Fibroblast of lung (primary cell): ENCODE results near the gene NT5C3A. TPM values are rescaled to one million over a fixed set of nuclear protein-coding genes. Genes with fewer than 3 reads are reported as not detected.
A peak's percentile ranks its signal among the peaks of the same experiment; 100 is the strongest.

Experiments used
- DNase-seq, 2 donors: peaks; one replicate each; pipeline versions ENCODE4 v3.0.0 to v3.0.0-alpha.2; 2010; ENCODE audit warnings: low read depth in 2 of 2
- H2AFZ ChIP-seq: 2 replicates; pipeline ENCODE4 v1.5.1; 2012; ENCODE audit warnings: low read length, control low read depth, inconsistent platforms
- H3K27ac ChIP-seq: 2 replicates; pipeline ENCODE4 v1.5.1; 2011; ENCODE audit warnings: low read length, control low read depth; ENCODE audit not compliant: insufficient read depth
- H3K27me3 ChIP-seq: 2 replicates; pipeline ENCODE4 v1.5.1; 2011; ENCODE audit warnings: mild to moderate bottlenecking, low read length; ENCODE audit not compliant: control insufficient read depth, insufficient read depth
- H3K36me3 ChIP-seq: 2 replicates; pipeline ENCODE4 v1.5.1; 2011; ENCODE audit warnings: low read length; ENCODE audit not compliant: control insufficient read depth, insufficient read depth
- H3K4me1 ChIP-seq: 2 replicates; pipeline ENCODE4 v1.5.1; 2011; ENCODE audit warnings: low read length; ENCODE audit not compliant: control insufficient read depth, insufficient read depth; ENCODE audit errors: extremely low read depth
- H3K4me2 ChIP-seq: 2 replicates; pipeline ENCODE4 v1.5.1; 2011; ENCODE audit warnings: low read length, control low read depth; ENCODE audit not compliant: insufficient read depth; ENCODE audit errors: extremely low read depth
- H3K4me3 ChIP-seq, 4 experiments: fragments of 200-600 bp in 1 of 4; sonication (generic) in 1 of 4; replicated peaks in 1 of 4; 2 replicates each; pipeline ENCODE4 v1.5.1; 2011 to 2016; ENCODE audit warnings: low read length in 4 of 4, low read depth in 3 of 4, mild to moderate bottlenecking in 3 of 4, control low read depth in 2 of 4, inconsistent platforms in 1 of 4, mixed read lengths in 1 of 4; ENCODE audit not compliant: insufficient read depth in 1 of 4; ENCODE audit errors: control extremely low read depth in 1 of 4
- H3K79me2 ChIP-seq: 2 replicates; pipeline ENCODE4 v1.5.1; 2012; ENCODE audit warnings: mild to moderate bottlenecking, low read length, inconsistent platforms; ENCODE audit not compliant: control insufficient read depth, insufficient read depth
- H3K9ac ChIP-seq: 2 replicates; pipeline ENCODE4 v1.5.1; 2011; ENCODE audit warnings: mild to moderate bottlenecking, low read length, control low read depth; ENCODE audit not compliant: insufficient read depth
- H3K9me3 ChIP-seq: 2 replicates; pipeline ENCODE4 v1.5.1; 2012; ENCODE audit warnings: low read depth, low read length; ENCODE audit not compliant: control insufficient read depth, insufficient read depth
- H4K20me1 ChIP-seq: 2 replicates; pipeline ENCODE4 v1.5.1; 2011; ENCODE audit warnings: low read length; ENCODE audit not compliant: control insufficient read depth, insufficient read depth; ENCODE audit errors: extremely low read depth
- EZH2 ChIP-seq: IDR thresholded peaks from 2 replicates; pipeline ENCODE4 v1.5.1; 2012; ENCODE audit warnings: low read length, control low read depth, mild to moderate bottlenecking; ENCODE audit errors: missing control alignments
- polyA plus RNA-seq, 2 donors: library from polyadenylated mRNA; depleted of rRNA in 1 of 2; stranded (reverse) in 1 of 2; unstranded in 1 of 2; fragments of >200 nt; gene quantifications; 2 replicates each; pipeline ENCODE4 v1.2.1, GENCODE V29; 2011 to 2012; ENCODE audit warnings: missing spikeins in 1 of 2
- total RNA-seq: library from RNA; depleted of rRNA; stranded (reverse); fragments of >200 nt; gene quantifications from 2 replicates; pipeline ENCODE4 v1.2.1, GENCODE V29; 2014
- TF ChIP-seq, protein P1 (sequence below), 2 donors: IDR thresholded peaks in 1 of 2; conservative IDR thresholded peaks in 1 of 2; 1 replicate in 1 of 2; 2 replicates in 1 of 2; pipeline ENCODE4 v1.5.1; 2011 to 2012; ENCODE audit warnings: low read length in 2 of 2, control low read depth in 1 of 2, inconsistent platforms in 1 of 2, low read depth in 1 of 2, mild to moderate bottlenecking in 1 of 2

NT5C3A gene
- total and polyA plus RNA-seq, 2 donors (not counting 1 experiment from before 2014, with no cell fraction given), result 17.2 to 25.3 TPM

DNA sequence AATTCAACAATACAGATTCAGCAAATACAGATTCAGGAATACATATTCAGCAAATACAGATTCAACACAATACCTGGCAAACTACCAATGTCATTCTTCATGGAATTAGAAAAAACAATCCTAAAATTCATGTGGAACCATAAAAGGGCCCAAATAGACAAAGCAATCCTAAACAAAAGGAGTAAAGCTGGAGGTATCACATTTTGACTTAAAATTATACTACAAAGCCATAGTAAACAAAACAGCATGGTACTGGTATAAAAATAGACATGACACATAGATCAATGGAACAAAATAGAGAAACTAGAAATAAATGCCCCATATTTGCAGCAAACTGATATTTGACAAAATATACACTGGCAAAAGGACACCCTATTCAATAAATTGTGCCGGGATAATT lies 3.4 kb upstream of the NT5C3A start:
- Histone ChIP-seq H3K79me2 (peaks cover 14% of the 10 kb centered on the region), H4K20me1 (no peaks in the 10 kb centered on the region), H3K27me3 (no peaks in the 10 kb centered on the region), H3K9me3 (no peaks in the 10 kb centered on the region), H3K4me2 (no peak overlapping the region), H3K4me1 (no peaks in the 10 kb centered on the region), H3K9ac (no peak overlapping the region), H3K27ac (no peak overlapping the region), H2AFZ (no peak overlapping the region), H3K36me3 (no peaks in the 10 kb centered on the region), H3K4me3 (no peak overlapping the region)
- DNase-seq, result no peak
- no peak for TF ChIP-seq EZH2
- TF ChIP-seq, protein P1, sequence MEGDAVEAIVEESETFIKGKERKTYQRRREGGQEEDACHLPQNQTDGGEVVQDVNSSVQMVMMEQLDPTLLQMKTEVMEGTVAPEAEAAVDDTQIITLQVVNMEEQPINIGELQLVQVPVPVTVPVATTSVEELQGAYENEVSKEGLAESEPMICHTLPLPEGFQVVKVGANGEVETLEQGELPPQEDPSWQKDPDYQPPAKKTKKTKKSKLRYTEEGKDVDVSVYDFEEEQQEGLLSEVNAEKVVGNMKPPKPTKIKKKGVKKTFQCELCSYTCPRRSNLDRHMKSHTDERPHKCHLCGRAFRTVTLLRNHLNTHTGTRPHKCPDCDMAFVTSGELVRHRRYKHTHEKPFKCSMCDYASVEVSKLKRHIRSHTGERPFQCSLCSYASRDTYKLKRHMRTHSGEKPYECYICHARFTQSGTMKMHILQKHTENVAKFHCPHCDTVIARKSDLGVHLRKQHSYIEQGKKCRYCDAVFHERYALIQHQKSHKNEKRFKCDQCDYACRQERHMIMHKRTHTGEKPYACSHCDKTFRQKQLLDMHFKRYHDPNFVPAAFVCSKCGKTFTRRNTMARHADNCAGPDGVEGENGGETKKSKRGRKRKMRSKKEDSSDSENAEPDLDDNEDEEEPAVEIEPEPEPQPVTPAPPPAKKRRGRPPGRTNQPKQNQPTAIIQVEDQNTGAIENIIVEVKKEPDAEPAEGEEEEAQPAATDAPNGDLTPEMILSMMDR (conservative IDR thresholded peaks at IDR 0.05 in 1 of 2, IDR thresholded peaks at IDR 0.05 in 1 of 2; ENCODE audit: low read depth in 1 of 2, low read length in 2 of 2), result no peak

DNA sequence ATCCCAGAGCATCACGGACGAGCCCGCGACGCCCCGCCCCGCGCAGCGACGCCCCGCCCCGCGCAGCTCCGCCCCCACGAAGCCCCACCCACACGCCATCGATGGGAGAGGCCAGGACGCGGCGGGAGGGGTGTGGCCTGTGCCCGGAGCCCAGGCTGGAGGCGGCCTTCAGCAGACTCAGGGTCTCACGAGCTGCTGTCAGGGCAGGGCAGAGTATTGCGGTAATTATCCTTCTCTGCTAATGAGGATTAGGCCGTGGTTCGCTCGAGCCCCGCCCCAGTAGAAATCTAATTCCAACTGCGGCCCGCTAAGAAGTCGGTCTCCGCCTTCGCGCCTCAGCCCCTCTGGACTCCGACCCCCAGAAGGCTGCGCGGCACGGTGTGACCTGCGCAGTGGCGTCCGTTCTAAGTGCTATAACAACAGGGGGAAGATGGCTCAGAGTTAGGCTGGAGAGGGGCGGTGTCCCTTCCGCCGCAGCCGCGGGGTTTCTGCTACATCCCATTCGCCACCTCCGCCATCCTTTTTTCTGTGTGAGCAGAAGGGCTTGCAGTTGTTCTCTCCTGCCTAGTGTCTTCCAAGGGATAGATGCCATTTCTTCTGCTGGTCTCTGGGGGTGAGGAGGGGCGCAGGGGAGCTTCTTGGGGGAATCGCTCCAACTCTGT lies 337 bp upstream of the NT5C3A start:
- TF ChIP-seq EZH2, result no peak
- TF ChIP-seq, protein P1 (conservative IDR thresholded peaks at IDR 0.05 in 1 of 2, IDR thresholded peaks at IDR 0.05 in 1 of 2; ENCODE audit: low read depth in 1 of 2, low read length in 2 of 2), result no peak
- peak overlapping the region; percentile 97 for H2AFZ ChIP-seq

DNA sequence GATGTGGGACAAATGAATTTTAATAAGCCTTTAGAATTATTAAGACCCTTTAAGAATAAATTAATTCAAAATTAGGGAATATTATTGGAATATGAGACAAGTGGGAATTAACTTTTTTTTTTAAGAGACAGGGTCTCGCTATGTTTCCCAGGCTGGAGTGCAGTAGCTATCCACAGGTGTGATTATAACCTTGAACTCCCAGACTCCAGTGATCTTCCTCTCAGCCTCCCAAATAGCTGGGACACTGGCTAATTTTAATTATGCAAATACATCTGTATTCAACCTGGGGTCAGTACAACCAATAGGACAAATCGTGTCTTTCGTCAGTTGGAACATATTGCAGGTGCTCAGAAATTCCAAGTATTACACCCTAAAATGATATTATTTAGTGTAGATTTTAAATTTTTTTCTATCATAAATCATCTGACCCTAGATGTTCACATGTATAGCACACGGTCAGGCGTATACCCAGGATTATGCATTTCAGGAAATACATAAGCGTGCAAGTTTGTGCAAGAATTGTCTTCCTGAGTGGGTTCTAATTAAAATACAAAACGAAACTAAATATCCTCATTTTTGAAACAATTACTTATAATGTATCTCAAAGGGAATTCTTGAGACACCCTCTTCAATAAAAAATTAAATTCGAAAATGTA lies 1.2 kb downstream of the NT5C3A start:
- peak in 1 of 2 donors; percentile 9 for DNase-seq
- Histone ChIP-seq H3K79me2 (peaks cover 56% of the 10 kb centered on the region), H3K9ac (peak overlapping the region; percentile 90), H3K36me3 (no peaks in the 10 kb centered on the region), H3K4me1 (no peaks in the 10 kb centered on the region), H2AFZ (no peak overlapping the region), H3K9me3 (no peaks in the 10 kb centered on the region), H4K20me1 (no peaks in the 10 kb centered on the region), H3K4me2 (peak overlapping the region; percentile 96), H3K27ac (peak overlapping the region; percentile 92), H3K27me3 (no peaks in the 10 kb centered on the region), H3K4me3 (peak overlapping the region; percentile 85 to 96 (median 90))
- TF ChIP-seq EZH2, result no peak
- TF ChIP-seq, protein P1 (conservative IDR thresholded peaks at IDR 0.05 in 1 of 2, IDR thresholded peaks at IDR 0.05 in 1 of 2; ENCODE audit: low read depth in 1 of 2, low read length in 2 of 2), result no peak

More for the DNA sequence above, 337 bp upstream of the NT5C3A start:
- Histone ChIP-seq H4K20me1 (no peaks in the 10 kb centered on the region), H3K27ac (peak overlapping the region; percentile 92), H3K79me2 (peaks cover 43% of the 10 kb centered on the region), H3K4me3 (peak overlapping the region; percentile 85 to 96 (median 92)), H3K9ac (peak overlapping the region; percentile 90), H3K9me3 (no peaks in the 10 kb centered on the region), H3K4me2 (peak overlapping the region; percentile 95), H3K27me3 (no peaks in the 10 kb centered on the region), H3K36me3 (no peaks in the 10 kb centered on the region), H3K4me1 (no peaks in the 10 kb centered on the region)
- DNase-seq, result peak; percentile 95
